OCI-LY3 (cell line): ENCODE data around the gene DDN.

Experiments
- EZH2phosphoT487 ChIP-seq: fragments of 200-600 bp; shearing (Covaris generic); IDR thresholded peaks from 2 replicates; pipeline ENCODE4 v1.6.1; 2018; ENCODE audit warnings: antibody characterized with exemption, mixed run types, low read depth
- TF ChIP-seq, protein P1 (sequence below): fragments of 200-600, 300-600 bp; sonication (generic); IDR thresholded peaks from 2 replicates; pipeline ENCODE4 v1.5.1; 2014; ENCODE audit warnings: antibody characterized with exemption, low read length, low read depth

DNA sequence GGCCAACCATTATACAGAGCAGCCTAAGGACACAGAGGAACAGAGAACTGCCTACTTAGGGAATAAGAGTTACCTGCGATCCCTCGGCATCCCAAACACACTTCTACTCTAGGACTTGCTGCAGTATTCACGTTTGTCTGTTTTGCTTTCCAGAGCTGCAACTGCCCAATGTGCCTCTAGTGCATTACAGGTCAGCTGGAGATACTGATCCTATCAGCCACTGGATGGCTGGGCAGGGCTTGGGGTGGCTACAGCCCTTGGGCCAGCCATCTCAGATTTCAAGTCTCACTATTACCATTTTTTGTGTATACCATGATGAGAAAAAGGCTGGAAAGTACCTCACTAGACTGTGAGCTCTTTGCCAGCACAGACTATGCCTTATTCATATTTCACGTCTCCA lies 46.5 kb downstream of the DDN start:
- TF ChIP-seq, protein P1, sequence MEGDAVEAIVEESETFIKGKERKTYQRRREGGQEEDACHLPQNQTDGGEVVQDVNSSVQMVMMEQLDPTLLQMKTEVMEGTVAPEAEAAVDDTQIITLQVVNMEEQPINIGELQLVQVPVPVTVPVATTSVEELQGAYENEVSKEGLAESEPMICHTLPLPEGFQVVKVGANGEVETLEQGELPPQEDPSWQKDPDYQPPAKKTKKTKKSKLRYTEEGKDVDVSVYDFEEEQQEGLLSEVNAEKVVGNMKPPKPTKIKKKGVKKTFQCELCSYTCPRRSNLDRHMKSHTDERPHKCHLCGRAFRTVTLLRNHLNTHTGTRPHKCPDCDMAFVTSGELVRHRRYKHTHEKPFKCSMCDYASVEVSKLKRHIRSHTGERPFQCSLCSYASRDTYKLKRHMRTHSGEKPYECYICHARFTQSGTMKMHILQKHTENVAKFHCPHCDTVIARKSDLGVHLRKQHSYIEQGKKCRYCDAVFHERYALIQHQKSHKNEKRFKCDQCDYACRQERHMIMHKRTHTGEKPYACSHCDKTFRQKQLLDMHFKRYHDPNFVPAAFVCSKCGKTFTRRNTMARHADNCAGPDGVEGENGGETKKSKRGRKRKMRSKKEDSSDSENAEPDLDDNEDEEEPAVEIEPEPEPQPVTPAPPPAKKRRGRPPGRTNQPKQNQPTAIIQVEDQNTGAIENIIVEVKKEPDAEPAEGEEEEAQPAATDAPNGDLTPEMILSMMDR = no peak
- TF ChIP-seq EZH2phosphoT487 = no peak
